Measurements from ENCODE around the gene SPATA3.
"Not testable (repeated sequence)": the region's sequence is repeated elsewhere in the genome, so short reads cannot be mapped to it uniquely, and the experiment has no call there.

The SPATA3 gene

DNA sequence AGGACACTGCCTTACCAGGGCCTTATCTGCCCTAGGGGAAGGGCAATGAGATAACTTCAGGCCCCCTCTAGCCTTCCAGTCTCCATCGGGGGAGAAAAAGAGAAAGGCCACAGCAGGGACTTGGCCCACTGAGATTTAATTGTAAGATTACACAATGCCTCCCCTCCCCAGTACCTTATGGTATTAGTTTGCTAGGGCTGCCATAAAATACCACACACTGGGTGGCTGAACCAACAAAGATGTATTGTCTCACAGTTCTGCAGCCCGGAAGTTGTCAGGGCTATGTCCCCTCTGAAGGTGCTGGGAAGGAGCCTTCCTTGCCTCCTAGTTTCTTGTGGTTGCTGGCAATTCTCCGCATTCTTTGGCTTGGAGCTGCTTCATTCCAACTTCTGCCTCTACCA lies 34.8 kb upstream of the SPATA3 start:
- Histone ChIP-seq H3K9me3 (ENCODE audit: insufficient read depth, low read length) (no peaks in the 10 kb centered on the region), H3K79me2 (ENCODE audit: insufficient read depth, low read length) (no peaks in the 10 kb centered on the region), H4K20me1 (ENCODE audit: low read depth, low read length) (no peaks in the 10 kb centered on the region), H3K9me2 (replicated peaks; ENCODE audit: insufficient read depth, low read length) (no peaks in the 10 kb centered on the region), H3K27ac (ENCODE audit: low read depth, low read length) (no peak overlapping the region), H3F3A (ENCODE audit: insufficient read depth) (no peaks in the 10 kb centered on the region), H3K9ac (ENCODE audit: low read length) (no peak overlapping the region), H3K27me3 (ENCODE audit: low read length) (no peaks in the 10 kb centered on the region), H3K4me2 (ENCODE audit: low read depth, low read length, poor library complexity, severe bottlenecking) (no peak overlapping the region), H3K4me3 (ENCODE audit: insufficient read depth, low read length, poor library complexity, severe bottlenecking) (no peak overlapping the region), H3K36me3 (ENCODE audit: low read length) (no peaks in the 10 kb centered on the region), H2AFZ (ENCODE audit: low read depth, low read length, severe bottlenecking) (no peak overlapping the region)
- no peak for TF ChIP-seq EZH2phosphoT487 (conservative IDR thresholded peaks at IDR 0.05; ENCODE audit: low read length)
- TF ChIP-seq, protein P1, sequence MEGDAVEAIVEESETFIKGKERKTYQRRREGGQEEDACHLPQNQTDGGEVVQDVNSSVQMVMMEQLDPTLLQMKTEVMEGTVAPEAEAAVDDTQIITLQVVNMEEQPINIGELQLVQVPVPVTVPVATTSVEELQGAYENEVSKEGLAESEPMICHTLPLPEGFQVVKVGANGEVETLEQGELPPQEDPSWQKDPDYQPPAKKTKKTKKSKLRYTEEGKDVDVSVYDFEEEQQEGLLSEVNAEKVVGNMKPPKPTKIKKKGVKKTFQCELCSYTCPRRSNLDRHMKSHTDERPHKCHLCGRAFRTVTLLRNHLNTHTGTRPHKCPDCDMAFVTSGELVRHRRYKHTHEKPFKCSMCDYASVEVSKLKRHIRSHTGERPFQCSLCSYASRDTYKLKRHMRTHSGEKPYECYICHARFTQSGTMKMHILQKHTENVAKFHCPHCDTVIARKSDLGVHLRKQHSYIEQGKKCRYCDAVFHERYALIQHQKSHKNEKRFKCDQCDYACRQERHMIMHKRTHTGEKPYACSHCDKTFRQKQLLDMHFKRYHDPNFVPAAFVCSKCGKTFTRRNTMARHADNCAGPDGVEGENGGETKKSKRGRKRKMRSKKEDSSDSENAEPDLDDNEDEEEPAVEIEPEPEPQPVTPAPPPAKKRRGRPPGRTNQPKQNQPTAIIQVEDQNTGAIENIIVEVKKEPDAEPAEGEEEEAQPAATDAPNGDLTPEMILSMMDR (IDR thresholded peaks at IDR 0.05; ENCODE audit: insufficient read depth, low read length, poor library complexity, severe bottlenecking), result no peak

DNA sequence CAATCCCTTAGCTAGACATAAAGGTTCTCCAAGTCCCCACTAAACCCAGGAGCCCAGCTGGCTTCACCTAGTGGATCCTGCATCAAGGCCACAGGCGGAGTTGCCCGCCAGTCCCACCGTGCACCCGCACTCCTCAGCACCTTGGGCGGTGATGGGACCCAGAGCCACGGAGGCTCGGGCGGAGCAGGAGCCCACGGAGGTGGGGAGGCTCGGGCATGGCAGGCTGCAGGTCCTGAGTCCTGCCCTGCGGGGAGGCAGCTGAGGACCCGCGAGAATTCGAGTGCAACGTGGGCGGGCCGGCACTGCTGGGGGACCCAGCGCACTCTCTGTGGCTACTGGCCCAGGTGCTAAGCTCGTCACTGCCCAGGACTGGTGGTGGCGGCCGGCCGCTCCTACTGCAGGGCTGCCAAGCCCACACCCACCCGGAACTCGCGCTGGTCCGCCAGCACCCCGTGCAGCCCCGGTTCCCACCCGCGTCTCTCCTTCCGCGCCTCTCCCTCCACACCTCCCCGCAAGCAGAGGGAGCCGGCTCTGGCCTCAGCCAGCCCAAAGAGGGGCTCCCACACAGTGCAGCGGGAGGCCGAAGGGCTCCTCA lies 31.7 kb upstream of the SPATA3 start:
- TF ChIP-seq, protein P1 (IDR thresholded peaks at IDR 0.05; ENCODE audit: insufficient read depth, low read length, poor library complexity, severe bottlenecking), result no peak
- no peak for TF ChIP-seq EZH2phosphoT487 (conservative IDR thresholded peaks at IDR 0.05; ENCODE audit: low read length)
- no peaks in the 10 kb centered on the region for H3K36me3 ChIP-seq (ENCODE audit: low read length)
- no peak overlapping the region for H3K9ac ChIP-seq (ENCODE audit: low read length)
- no peak overlapping the region for H3K4me3 ChIP-seq (ENCODE audit: insufficient read depth, low read length, poor library complexity, severe bottlenecking)
- no peak overlapping the region for H3K4me2 ChIP-seq (ENCODE audit: low read depth, low read length, poor library complexity, severe bottlenecking)
- no peaks in the 10 kb centered on the region for H3F3A ChIP-seq (ENCODE audit: insufficient read depth)
- H2AFZ ChIP-seq (ENCODE audit: low read depth, low read length, severe bottlenecking), result no peak overlapping the region
- H3K9me2 ChIP-seq (replicated peaks; ENCODE audit: insufficient read depth, low read length), result no peaks in the 10 kb centered on the region
- no peaks in the 10 kb centered on the region for H3K27me3 ChIP-seq (ENCODE audit: low read length)
- H4K20me1 ChIP-seq (ENCODE audit: low read depth, low read length), result no peaks in the 10 kb centered on the region
- H3K27ac ChIP-seq (ENCODE audit: low read depth, low read length), result no peak overlapping the region
- H3K9me3 ChIP-seq (ENCODE audit: insufficient read depth, low read length), result no peaks in the 10 kb centered on the region
- H3K79me2 ChIP-seq (ENCODE audit: insufficient read depth, low read length), result no peaks in the 10 kb centered on the region

DNA sequence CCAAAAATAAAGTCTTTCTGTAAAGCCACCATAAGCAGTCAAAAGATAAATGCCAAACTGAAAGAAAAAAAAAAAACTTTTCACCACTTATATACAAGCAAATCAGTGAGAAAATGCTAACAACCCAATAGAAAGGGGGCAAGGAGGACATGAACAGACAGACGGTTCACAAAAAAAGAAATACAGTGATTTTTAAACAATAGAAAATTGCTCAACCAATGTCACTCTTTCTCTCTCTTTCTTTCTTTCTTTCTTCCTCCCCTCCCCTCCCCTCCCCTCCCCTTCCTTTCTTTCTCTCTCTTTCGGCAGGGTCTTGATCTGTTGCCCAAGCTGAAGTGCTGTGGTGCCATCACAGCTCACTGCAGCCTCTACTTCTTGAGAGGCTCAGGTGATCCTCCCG lies 28.8 kb upstream of the SPATA3 start:
- H4K20me1 ChIP-seq (ENCODE audit: low read depth, low read length), result no peaks in the 10 kb centered on the region
- H3K27me3 ChIP-seq (ENCODE audit: low read length), result no peaks in the 10 kb centered on the region
- no peak for TF ChIP-seq EZH2phosphoT487 (conservative IDR thresholded peaks at IDR 0.05; ENCODE audit: low read length)
- TF ChIP-seq, protein P1 (IDR thresholded peaks at IDR 0.05; ENCODE audit: insufficient read depth, low read length, poor library complexity, severe bottlenecking), result no peak
- H2AFZ ChIP-seq (ENCODE audit: low read depth, low read length, severe bottlenecking), result no peak overlapping the region
- no peak overlapping the region for H3K9ac ChIP-seq (ENCODE audit: low read length)
- no peak overlapping the region for H3K4me3 ChIP-seq (ENCODE audit: insufficient read depth, low read length, poor library complexity, severe bottlenecking)
- no peaks in the 10 kb centered on the region for H3K9me2 ChIP-seq (replicated peaks; ENCODE audit: insufficient read depth, low read length)
- H3K79me2 ChIP-seq (ENCODE audit: insufficient read depth, low read length), result no peaks in the 10 kb centered on the region
- no peaks in the 10 kb centered on the region for H3K36me3 ChIP-seq (ENCODE audit: low read length)
- H3F3A ChIP-seq (ENCODE audit: insufficient read depth), result no peaks in the 10 kb centered on the region
- no peak overlapping the region for H3K4me2 ChIP-seq (ENCODE audit: low read depth, low read length, poor library complexity, severe bottlenecking)
- H3K9me3 ChIP-seq (ENCODE audit: insufficient read depth, low read length), result no peaks in the 10 kb centered on the region
- H3K27ac ChIP-seq (ENCODE audit: low read depth, low read length), result no peak overlapping the region

DNA sequence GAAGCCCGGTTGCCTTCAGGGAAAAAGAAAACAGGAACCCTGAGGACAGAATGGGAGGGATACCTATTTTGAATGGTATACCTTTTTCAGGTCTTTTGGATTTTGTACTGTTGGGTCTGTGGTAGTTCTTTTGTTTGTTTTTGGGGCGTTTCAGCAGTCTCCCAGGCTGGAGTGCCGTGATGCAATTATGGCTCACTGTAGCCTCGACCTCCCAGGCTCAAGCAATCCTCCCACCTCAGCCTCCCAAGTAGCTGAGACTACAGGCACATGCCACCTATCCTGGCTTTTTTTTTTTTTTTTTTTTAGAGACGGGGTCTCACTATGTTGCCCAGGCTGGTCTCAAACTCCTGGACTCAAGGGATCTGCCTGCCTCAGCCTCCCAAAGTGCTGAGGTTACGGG lies 27.6 kb upstream of the SPATA3 start:
- not testable (repeated sequence) for H3K9ac ChIP-seq (ENCODE audit: low read length); H3F3A ChIP-seq (ENCODE audit: insufficient read depth); H3K9me3 ChIP-seq (ENCODE audit: insufficient read depth, low read length)

More for the DNA sequence above, 27.6 kb upstream of the SPATA3 start:
- not testable (repeated sequence) for H4K20me1 ChIP-seq (ENCODE audit: low read depth, low read length); H2AFZ ChIP-seq (ENCODE audit: low read depth, low read length, severe bottlenecking); H3K79me2 ChIP-seq (ENCODE audit: insufficient read depth, low read length); H3K4me2 ChIP-seq (ENCODE audit: low read depth, low read length, poor library complexity, severe bottlenecking); H3K27me3 ChIP-seq (ENCODE audit: low read length); H3K9me2 ChIP-seq (replicated peaks; ENCODE audit: insufficient read depth, low read length); H3K27ac ChIP-seq (ENCODE audit: low read depth, low read length); H3K4me3 ChIP-seq (ENCODE audit: insufficient read depth, low read length, poor library complexity, severe bottlenecking); H3K36me3 ChIP-seq (ENCODE audit: low read length)

All from SU-DHL-6 (cell line).